Kidney capillary endothelial cell (primary cell): Measurements from ENCODE around the gene SF3A1.
A peak's percentile ranks its signal among the peaks of the same experiment; 100 is the strongest.
"Not testable (repeated sequence)": the region's sequence is repeated elsewhere in the genome, so short reads cannot be mapped to it uniquely, and the experiment has no call there.

Source experiments
- DNase-seq: peaks from one replicate; pipeline ENCODE4 v3.0.0-alpha.2; 2018; ENCODE audit warnings: low spot score

The SF3A1 gene, protein sequence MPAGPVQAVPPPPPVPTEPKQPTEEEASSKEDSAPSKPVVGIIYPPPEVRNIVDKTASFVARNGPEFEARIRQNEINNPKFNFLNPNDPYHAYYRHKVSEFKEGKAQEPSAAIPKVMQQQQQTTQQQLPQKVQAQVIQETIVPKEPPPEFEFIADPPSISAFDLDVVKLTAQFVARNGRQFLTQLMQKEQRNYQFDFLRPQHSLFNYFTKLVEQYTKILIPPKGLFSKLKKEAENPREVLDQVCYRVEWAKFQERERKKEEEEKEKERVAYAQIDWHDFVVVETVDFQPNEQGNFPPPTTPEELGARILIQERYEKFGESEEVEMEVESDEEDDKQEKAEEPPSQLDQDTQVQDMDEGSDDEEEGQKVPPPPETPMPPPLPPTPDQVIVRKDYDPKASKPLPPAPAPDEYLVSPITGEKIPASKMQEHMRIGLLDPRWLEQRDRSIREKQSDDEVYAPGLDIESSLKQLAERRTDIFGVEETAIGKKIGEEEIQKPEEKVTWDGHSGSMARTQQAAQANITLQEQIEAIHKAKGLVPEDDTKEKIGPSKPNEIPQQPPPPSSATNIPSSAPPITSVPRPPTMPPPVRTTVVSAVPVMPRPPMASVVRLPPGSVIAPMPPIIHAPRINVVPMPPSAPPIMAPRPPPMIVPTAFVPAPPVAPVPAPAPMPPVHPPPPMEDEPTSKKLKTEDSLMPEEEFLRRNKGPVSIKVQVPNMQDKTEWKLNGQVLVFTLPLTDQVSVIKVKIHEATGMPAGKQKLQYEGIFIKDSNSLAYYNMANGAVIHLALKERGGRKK

DNA sequence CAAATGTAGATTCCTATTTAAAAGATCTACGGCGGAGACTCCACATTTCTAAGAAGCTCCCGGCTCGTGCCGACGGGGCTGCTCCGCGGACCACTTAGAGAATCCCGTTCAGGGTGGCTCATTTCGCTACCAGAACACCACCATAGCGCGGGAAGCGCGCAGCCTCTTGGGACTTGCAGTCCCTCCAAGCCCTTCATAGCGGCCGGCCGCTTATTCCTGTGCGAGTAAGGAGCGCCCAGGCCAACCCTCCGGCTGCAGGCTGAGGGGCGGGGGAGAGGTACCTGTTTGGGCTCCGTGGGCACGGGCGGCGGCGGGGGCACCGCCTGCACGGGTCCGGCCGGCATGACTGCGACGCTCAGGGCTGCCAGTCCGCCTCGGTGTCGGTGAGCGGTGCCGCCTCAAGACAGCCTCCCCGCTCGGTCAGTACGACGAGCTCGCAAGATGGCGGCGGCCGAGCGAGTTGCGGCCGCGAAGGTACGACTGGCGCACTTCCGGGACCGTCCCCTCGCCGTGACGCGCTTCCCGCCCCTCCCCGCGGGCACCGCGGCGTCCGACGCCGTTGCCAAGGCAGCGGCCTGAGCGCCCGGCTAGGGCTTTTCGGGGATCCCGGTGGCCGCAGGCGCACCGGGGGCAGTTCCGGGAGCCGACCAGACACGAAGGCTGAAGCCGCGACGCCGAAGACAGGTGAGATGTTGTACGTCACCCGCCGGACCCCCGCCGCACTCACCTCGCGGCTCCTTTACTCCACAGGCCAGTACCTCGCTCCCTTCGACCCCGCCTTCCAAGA lies at the start of gene SF3A1, which contains the start of gene CCDC157:
Gene SF3A1, minus strand, starts transcription at position 446 of the 787 bp plus-strand sequence. Its CDS starts 102 bp downstream, at position 344.
Gene CCDC157, plus strand, starts transcription at position 559 of the 787 bp plus-strand sequence. CDS start 8,994 bp downstream, outside the sequence.
- DNase-seq, result peak; percentile 80

DNA sequence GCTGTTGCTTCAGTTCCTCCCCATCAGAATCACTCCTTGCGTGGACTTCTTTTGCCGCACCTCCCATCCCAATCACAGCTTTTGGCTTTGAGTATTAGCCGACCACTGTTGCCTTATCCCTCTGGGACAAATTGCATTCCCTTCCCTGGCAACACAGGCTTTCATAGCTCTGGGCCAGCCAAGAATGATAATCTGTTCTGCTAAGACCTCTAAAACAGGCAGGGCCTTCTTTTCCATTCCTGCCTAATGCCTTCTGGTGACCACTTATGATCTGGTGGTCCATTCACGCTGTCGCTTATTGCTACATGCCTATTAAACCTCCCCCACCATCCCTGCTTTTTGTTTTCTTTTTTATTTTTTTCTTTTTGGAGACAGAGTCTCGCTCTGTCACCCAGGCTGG lies 49.7 kb upstream of the SF3A1 start:
- DNase-seq, result no peak

DNA sequence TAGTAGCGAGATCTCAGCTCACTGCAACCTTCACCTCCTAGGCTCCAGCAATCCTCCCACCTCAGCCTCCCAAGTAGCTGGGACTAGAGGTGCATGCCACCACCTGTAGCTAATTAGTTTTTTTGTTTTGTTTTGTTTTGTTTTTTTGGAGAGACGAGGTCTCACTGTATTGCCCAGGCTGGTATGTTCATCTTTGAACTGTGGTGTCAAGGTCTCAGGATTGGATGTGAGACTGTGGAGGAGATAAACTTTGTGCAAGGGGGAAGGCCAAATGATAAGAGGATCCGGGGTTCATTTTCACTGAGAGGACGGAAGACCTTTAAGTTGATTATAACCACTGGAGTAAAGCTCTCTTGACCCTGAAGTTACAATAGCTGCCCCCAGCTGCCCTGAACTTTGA lies 49.0 kb upstream of the SF3A1 start:
- no peak for DNase-seq

DNA sequence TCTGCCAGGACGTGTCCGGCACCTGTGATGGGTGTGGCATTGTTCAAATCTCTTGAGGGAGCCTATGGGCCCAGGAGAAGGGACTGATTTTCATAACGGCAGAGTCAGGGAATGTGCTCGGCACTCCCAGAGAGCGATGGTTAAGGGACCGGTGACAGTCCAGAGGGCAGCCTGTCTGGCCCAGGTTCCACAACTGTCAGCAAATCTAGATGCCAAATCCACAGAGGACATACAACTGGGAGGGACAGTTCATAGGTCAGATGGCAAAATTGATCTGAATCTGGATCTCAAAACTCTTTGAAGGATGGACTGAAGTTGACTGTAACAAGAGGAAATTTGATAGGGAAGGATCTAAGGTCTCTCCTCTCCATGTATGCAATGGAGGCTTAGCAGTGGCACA lies 47.6 kb upstream of the SF3A1 start:
- no peak for DNase-seq

DNA sequence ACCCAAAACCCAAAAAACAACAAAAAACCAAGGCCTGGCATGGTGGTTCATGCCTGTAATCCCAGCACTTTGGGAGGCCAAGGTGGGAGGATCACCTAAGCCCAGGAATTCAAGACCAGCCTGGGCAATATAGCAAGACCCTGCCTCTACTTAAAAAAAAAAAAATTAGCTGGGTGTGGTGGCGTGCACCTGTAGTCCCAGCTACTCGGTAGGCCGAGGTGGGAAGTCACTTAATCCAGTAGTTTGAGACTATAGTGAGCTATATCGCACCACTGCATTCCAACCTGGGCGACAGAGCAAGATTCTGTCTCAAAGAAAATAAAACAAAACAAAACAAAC lies 46.0 kb upstream of the SF3A1 start:
- DNase-seq, result not testable (repeated sequence)

DNA sequence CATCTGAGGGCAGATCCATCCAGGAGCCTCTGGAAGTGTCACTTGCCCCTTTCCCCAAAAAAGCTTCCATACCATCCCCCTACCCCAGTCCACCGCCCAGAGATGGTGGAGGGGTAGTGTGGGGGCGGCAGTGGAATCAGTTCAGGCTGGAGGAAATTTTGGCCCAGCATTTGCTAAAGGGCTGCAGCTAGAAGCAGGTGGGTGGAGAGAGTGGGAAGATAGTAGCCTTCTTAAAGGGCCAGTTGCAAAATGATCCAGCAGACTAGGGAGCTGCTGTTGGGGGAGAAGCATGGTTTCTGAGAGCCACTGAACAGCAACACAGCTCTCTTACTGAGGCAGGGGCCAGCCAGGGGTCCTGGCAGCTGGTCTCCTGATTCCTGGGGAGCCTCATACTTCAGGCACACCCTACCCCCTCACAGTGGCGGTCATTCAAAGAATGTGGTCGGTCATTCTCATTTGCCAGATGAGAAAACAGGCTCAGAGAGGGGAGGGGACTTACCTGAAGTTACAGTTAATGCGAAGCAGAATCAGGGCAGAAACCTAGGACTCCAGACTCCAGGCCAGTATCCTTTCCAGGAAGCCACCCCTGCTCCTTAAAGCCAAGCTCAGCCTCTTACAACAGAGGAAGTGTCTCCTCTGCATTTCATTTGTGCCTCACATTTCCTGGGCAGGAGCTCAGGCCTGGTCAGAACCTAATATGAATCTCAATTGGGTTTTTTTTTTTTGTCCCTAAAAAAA lies 45.5 kb upstream of the SF3A1 start:
- DNase-seq, result no peak

DNA sequence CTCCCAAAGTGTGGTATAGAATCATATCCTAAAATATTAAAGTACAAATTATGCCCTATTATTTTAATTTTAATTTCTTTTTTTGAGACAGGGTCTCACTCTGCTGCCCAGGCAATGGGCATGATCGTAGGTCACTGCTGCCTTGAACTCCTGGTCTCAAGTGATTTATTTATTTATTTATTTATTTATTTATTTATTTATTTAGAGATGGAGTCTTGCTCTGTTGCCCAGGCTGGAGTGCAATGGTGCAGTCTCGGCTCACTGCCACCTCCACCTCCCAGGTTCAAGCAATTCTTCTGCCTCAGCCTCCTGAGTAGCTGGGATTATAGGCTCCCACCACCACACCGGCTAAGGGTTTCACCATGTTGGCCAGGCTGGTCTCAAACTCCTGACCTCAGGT lies 44.3 kb upstream of the SF3A1 start:
- DNase-seq, result not testable (repeated sequence)

DNA sequence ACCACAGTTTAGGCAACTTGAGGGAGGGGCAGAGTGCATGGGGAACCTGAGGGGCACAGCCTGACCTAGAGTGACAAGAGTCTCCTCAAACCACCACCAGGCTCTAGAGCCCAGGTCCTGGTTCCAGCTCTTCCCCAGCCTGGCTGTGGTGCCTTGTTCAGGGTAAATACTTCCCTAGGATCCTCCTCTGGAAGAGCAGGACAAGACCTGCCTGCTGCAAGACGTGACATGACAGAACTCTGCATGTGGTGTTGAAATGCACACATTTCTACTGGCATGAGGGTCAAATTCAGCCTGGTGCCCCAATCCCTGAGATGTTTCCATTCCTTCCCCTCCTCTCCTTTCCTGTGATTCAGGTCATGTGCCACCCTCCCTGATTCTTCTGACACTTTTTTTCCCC lies 43.5 kb upstream of the SF3A1 start:
- no peak for DNase-seq

DNA sequence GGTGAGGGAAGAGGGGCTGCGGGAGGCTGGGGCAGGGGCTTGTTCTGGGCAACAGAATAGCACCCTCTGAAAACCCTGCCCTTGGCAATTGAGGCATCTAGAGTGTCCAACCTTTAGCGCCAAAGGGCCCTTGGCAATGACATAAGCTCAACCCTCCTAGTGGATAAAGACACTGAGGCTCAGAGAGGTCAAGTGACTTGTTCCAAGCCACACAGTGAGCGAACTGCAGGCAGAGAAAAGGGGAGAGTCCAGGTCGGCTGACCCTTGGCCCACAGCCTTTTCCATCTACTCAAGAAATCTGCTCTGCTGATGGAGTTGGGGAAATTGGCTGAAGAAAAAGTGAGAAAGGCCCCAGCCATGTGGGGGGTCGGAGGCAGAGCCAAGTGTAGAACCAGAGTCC lies 43.0 kb upstream of the SF3A1 start:
- no peak for DNase-seq

DNA sequence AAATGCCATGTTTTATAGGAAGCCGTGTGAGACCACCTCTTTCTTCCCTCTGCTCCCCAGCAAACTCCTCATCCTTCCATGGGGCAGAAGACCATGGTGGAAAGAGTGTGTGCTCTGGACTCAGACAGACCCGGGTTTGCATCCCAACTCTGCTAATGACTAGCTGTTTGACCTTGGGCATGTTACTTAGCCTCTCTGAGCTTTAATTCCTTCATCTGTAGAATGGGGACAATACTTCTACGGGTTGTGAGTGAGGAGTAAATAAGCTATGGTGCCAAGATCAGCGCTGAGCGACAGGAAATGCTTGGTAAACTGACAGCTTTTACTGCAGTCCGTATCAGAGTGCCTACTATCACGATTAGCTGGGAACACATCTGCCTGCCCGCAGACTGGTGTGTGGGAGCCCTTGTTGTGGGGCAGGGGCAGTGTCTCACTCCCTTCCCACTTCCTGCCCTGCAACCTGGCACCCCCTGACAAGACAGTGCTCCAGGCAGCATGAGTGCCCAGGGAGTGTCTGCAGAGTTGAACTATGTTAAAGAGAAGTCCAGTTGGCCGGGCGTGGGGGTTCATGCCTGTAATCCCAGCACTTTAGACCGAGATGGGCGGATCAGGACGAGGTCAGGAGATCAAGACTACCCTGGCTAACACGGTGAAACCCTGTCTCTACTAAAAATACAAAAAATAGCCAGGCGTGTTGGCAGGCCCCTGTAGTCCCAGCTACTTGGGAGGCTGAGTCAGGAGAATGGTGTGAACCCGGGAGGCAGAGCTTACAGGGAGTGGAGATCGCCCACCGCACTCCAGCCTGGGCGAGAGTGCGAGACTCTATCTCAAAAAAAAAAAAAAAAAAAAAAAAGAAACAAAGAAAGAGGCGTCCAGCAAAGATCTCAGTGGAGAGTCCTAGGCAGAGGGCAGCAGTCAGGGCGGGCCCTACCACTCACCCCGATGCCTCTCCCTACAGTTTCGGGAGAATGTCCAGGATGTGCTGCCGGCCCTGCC lies 42.3 kb upstream of the SF3A1 start:
- no peak for DNase-seq

DNA sequence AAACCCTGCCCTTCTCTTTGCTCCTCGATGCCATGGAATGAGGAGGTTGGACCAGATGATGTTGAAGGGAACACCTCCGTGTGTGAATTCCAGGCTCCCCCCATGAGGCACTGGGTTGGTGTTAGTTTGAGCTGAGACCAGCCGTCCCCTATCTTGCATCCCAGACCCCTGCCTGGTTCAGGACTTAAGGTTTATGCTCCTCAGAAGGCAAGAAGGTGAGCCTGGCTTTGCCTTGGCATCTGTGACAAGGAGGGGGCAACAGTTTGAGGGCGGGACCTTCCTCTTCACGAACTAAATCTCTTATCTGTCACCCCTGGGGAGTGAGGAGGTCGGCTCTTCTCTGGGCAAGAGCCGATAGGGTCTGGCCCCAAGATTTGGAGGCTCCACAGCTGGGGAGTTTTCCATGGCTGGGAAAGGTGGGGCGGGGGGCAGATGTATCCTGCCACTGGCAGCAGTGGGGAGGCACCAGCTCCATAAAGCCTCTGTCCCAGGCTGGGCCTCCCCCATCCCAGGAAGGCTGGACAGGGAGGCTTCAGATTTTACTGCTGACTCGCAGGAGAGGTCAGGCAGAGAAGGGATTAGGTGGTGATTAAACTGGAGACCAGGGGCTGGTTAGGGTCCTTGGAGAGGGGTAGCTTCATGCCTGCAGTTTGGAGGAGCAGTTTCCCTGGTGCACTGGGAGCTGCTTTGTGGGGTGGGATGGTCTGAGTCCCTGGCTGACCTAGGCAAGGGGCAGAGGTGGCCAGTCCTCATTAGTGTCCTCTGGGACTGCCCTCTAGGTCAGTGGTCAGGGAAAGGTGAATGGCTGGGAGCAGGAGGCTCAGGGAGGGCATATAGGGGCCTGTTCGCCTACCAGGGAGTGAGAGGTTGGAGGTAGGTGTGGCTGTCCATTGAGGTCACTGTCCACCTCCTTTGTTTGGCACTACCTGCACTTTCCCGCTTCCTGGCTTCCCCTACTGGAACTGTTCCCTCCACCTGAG lies 41.3 kb upstream of the SF3A1 start:
- DNase-seq, result no peak

DNA sequence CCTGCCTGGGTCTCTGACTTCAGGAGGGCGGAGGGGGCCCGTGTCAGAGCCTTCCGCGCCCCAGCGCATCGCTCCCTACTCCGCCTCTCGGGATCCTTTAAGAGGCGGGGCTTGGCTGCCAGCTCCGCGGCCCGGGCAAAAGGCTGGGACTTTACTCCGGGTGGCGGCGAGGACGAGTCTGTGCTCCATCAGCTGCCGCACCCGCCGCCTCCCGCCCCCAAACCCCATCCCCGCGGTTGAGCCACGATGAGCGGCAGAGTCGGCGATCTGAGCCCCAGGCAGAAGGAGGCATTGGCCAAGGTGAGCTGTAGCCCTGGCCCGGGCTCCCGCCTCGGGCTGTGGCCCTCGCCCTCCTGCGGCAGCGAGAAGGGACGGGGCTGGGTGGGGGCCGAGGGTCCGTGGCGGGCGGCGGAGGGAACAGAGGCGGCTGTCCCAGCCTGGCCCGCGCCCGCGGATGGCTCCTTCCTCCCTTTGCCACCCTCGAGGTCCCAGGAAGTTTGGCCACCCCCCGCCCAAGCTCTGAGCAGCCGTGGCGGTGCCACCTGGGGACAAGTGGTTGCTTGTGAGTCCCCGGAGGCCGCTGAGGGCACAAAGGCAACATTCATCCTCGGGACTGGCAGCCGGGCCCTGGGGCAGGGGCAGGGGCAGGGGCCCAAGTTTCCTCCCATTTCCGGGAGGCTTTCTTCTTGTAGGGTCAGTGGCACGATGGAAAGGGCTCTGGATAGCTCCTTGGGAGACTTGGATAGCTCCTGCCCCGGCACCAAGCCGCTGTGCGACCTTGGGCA lies 40.4 kb upstream of the SF3A1 start, which contains the start of gene SEC14L2:
Gene SEC14L2, plus strand, starts transcription at position 148 of the 785 bp plus-strand sequence. Its CDS starts 99 bp downstream, at position 247.
- DNase-seq, result no peak

DNA sequence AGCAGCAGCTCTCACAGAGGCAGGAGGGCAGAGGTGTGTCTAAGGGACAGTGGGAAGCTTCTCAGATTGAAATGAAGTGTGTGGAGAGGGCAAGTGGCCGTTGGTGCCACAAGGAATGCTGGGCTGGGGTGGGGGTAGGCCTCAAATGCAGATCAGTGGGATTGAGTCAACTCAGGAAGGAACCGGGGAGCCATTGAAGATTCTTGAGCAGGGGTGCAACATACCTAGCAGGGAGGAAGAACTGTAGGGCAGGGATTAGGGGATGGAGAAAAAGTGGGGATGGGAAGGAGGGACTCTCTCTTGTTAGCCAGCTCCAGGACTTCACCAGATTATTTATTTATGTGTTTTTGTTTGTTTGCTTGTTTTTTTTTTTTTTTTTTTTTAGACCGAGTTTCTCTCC lies 37.2 kb upstream of the SF3A1 start:
- no peak for DNase-seq

DNA sequence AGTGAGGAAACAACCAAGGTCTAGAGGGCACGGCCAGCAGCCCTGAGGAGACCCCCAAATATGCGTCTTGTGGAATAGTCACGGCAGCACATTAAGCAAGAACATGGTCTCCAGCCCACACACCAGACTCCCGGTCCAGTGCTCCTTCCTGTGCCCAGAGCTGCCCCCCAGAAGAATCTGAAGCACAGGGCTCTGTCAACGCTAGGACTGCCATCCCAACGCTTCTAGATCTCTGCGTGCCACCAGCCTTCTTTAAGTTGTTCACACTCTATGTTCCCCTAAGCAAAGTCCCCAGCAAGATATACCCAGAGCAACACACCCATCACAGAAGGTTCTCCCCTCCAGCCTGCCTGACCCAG lies 36.6 kb upstream of the SF3A1 start:
- no peak for DNase-seq

DNA sequence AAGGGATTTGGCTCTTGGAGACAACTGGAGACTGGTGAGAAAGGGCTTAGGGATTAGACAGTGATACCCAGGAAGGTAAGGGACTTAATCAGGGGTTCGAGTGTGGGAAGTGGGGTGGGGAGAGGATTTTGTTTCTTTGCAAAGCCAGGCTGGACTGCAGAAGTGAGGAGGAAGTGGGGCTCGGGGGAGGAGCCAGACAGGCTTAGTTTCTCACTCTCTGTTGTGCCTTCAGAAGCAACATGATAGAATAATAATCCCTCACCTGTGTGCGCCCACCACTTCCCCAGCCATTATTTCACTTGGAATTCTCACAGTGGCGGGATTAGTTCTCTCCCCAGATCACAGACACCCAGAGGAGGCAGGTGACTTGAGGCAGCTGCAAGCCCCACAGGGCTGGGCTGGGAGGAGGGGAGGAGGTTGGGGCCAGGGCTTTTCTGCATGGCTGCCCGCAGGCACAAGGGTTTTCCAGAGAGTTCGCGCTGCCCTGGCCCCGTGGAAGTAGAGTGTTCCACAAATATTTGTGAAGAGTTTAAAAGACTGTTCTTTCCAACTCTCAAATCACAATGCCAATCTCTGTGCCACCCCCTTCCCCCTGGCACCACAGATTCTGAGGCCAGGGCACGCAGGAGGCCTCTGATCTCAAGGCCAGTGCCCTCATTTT lies 36.1 kb upstream of the SF3A1 start:
- no peak for DNase-seq

DNA sequence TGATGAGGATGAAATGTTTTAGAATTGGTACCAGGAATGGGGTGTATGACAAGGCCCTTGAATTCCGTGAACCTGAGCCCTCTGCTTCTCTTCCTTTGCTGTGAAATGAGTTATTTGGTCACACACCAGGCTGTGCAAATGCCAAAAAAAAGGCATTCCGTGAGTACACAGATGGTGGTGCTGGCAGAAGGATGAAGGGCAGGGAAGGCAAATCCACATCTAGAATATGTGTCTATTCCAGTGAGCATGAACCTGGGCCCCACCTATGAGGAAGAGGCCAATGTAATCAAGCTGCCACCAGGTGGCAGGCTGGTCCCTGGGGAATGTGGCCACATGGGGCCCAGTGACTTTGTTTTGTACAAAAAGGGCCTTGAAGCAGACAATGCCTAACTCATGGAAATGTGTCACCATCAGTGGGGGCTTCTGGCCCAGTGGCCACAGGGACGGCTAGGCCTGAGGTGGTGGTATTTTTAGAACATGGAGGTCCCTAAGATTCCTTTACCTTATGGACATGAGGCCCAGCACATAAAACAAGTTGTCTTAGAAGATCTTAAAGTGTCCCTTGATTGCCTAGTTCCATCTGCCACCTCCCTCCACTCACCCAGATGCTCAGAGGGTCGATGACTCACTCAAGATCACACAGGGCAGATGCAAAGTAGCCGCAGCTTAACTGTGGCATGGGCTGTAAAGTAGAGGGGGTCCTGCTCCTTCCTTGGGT lies 34.4 kb upstream of the SF3A1 start:
- peak; percentile 75 for DNase-seq
